GM19193 (cell line): ENCODE measurements around the gene CHCHD6.

ENCODE experiments used
- POLR2A ChIP-seq: IDR thresholded peaks from 4 replicates; pipeline ENCODE4 v1.6.1; 2011; ENCODE audit not compliant: insufficient read depth, insufficient read length; ENCODE audit errors: extremely low read depth

Gene CHCHD6

GRCh38 chr3:126703512-126704493, at the start of gene CHCHD6:
Gene CHCHD6 (plus strand): TSS chr3:126704240. CDS start chr3:126704313, 73 bp downstream.
- no peak for TF ChIP-seq POLR2A

GRCh38 chr3:126654571-126655383, 49.3 kb upstream of the CHCHD6 start, which contains the start of gene TXNRD3:
Gene TXNRD3 (minus strand): TSS chr3:126655124.
- TF ChIP-seq POLR2A: no peak

GRCh38 chr3:126655887-126656286, 48.2 kb upstream of the CHCHD6 start:
- TF ChIP-seq POLR2A: no peak

- TF ChIP-seq POLR2A: no peak
These were observed 47.5 kb upstream of the CHCHD6 start for GRCh38 chr3:126656371-126657134.

GRCh38 chr3:126657901-126658300, 46.1 kb upstream of the CHCHD6 start:
- TF ChIP-seq POLR2A: no peak

- no peak for TF ChIP-seq POLR2A
These were observed 45.5 kb upstream of the CHCHD6 start for GRCh38 chr3:126658584-126658983.

GRCh38 chr3:126659915-126660886, 43.8 kb upstream of the CHCHD6 start:
- TF ChIP-seq POLR2A: no peak

- TF ChIP-seq POLR2A: no peak
These were observed 42.3 kb upstream of the CHCHD6 start for GRCh38 chr3:126661532-126662364.

- no peak for TF ChIP-seq POLR2A
These were observed 40.8 kb upstream of the CHCHD6 start for GRCh38 chr3:126663257-126663656.

- no peak for TF ChIP-seq POLR2A
These were observed 40.3 kb upstream of the CHCHD6 start for GRCh38 chr3:126663750-126664149.

- TF ChIP-seq POLR2A: no peak
These were observed 39.3 kb upstream of the CHCHD6 start for GRCh38 chr3:126664591-126665214.

GRCh38 chr3:126665221-126665936, 38.7 kb upstream of the CHCHD6 start:
- no peak for TF ChIP-seq POLR2A

- no peak for TF ChIP-seq POLR2A
These were observed 37.9 kb upstream of the CHCHD6 start for GRCh38 chr3:126665959-126666657.
